Measurements from ENCODE around the gene SGCG.

GRCh38 chr13:23288564-23288963 is 107.8 kb downstream of the SGCG start:
- TF ChIP-seq, protein P1, sequence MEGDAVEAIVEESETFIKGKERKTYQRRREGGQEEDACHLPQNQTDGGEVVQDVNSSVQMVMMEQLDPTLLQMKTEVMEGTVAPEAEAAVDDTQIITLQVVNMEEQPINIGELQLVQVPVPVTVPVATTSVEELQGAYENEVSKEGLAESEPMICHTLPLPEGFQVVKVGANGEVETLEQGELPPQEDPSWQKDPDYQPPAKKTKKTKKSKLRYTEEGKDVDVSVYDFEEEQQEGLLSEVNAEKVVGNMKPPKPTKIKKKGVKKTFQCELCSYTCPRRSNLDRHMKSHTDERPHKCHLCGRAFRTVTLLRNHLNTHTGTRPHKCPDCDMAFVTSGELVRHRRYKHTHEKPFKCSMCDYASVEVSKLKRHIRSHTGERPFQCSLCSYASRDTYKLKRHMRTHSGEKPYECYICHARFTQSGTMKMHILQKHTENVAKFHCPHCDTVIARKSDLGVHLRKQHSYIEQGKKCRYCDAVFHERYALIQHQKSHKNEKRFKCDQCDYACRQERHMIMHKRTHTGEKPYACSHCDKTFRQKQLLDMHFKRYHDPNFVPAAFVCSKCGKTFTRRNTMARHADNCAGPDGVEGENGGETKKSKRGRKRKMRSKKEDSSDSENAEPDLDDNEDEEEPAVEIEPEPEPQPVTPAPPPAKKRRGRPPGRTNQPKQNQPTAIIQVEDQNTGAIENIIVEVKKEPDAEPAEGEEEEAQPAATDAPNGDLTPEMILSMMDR (IDR thresholded peaks at IDR 0.05) = no peak
- TF ChIP-seq POLR2A (IDR thresholded peaks at IDR 0.05) = no peak

Data from sigmoid colon (tissue), 3 donors.